ENCODE data around the gene VPS4A. TPM values are rescaled to one million over a fixed set of nuclear protein-coding genes. Genes with fewer than 3 reads are reported as not detected.

The VPS4A gene
- total and polyA plus RNA-seq, 4 donors, result 13.3 to 15.7 (median 14.5) TPM

DNA sequence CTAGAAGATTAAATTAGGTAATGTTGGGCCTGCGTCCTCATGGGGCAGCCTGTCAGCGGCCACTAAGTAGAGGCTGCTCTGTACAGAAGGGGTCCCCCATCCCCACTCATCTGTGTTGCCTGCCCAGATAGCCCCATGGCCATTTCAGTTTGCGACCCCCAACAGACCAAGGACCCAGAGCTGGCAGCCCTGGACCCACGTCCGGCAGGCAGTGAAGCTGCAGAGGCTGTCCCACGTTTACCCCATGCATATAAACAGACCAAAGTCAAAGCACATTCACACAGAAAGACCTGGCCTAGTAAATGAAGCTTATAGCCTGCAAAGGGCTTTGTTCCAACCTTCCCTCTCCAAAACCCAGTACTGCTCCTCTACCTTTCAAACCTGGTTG lies 14.6 kb downstream of the VPS4A start:
- peak overlapping the region; percentile 52 to 87 for H3K27ac ChIP-seq (ENCODE audit: low read depth in 1 of 2, low read length in 2 of 2)
- WGBS, result 62% methylated on average over 6 of the region's 6 CpGs
- H3K27me3 ChIP-seq (ENCODE audit: control insufficient read depth in 4 of 4, insufficient read depth in 4 of 4, low read length in 3 of 4), result no peaks in the 10 kb centered on the region
- H3K9ac ChIP-seq (ENCODE audit: low read depth in 1 of 2, low read length in 2 of 2), result no peak overlapping the region
- TF ChIP-seq TAF1 (conservative IDR thresholded peaks at IDR 0.05) (no peak), EGR1 (IDR thresholded peaks at IDR 0.05; ENCODE audit: low read depth in 2 of 2) (no peak), HNF4G (IDR thresholded peaks at IDR 0.05) (no peak), FOXA1 (IDR thresholded peaks at IDR 0.05) (no peak), RXRA (IDR thresholded peaks at IDR 0.05) (no peak), GABPA (IDR thresholded peaks at IDR 0.05 in 1 of 2, conservative IDR thresholded peaks at IDR 0.05 in 1 of 2) (no peak), HNF4A (conservative IDR thresholded peaks at IDR 0.05) (no peak)
- TF ChIP-seq, protein P1, sequence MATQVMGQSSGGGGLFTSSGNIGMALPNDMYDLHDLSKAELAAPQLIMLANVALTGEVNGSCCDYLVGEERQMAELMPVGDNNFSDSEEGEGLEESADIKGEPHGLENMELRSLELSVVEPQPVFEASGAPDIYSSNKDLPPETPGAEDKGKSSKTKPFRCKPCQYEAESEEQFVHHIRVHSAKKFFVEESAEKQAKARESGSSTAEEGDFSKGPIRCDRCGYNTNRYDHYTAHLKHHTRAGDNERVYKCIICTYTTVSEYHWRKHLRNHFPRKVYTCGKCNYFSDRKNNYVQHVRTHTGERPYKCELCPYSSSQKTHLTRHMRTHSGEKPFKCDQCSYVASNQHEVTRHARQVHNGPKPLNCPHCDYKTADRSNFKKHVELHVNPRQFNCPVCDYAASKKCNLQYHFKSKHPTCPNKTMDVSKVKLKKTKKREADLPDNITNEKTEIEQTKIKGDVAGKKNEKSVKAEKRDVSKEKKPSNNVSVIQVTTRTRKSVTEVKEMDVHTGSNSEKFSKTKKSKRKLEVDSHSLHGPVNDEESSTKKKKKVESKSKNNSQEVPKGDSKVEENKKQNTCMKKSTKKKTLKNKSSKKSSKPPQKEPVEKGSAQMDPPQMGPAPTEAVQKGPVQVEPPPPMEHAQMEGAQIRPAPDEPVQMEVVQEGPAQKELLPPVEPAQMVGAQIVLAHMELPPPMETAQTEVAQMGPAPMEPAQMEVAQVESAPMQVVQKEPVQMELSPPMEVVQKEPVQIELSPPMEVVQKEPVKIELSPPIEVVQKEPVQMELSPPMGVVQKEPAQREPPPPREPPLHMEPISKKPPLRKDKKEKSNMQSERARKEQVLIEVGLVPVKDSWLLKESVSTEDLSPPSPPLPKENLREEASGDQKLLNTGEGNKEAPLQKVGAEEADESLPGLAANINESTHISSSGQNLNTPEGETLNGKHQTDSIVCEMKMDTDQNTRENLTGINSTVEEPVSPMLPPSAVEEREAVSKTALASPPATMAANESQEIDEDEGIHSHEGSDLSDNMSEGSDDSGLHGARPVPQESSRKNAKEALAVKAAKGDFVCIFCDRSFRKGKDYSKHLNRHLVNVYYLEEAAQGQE (IDR thresholded peaks at IDR 0.05), result no peak
- no peaks in the 10 kb centered on the region for H3K9me3 ChIP-seq (ENCODE audit: control insufficient read depth in 4 of 4, low read length in 3 of 4)
- H3K4me1 ChIP-seq (ENCODE audit: control insufficient read depth in 4 of 4, insufficient read depth in 4 of 4, low read length in 3 of 4), result peaks cover 19 to 72% (median 58%) of the 10 kb centered on the region in 4 donors
- H3K36me3 ChIP-seq (ENCODE audit: control insufficient read depth in 4 of 4, insufficient read depth in 3 of 4, low read depth in 1 of 4, low read length in 3 of 4), result peaks cover 6 to 33% (median 19%) of the 10 kb centered on the region in 4 donors
- H3K4me3 ChIP-seq (ENCODE audit: low read depth in 1 of 3, low read length in 3 of 3), result no peak overlapping the region
- DNase-seq (ENCODE audit: low spot score), result no peak

DNA sequence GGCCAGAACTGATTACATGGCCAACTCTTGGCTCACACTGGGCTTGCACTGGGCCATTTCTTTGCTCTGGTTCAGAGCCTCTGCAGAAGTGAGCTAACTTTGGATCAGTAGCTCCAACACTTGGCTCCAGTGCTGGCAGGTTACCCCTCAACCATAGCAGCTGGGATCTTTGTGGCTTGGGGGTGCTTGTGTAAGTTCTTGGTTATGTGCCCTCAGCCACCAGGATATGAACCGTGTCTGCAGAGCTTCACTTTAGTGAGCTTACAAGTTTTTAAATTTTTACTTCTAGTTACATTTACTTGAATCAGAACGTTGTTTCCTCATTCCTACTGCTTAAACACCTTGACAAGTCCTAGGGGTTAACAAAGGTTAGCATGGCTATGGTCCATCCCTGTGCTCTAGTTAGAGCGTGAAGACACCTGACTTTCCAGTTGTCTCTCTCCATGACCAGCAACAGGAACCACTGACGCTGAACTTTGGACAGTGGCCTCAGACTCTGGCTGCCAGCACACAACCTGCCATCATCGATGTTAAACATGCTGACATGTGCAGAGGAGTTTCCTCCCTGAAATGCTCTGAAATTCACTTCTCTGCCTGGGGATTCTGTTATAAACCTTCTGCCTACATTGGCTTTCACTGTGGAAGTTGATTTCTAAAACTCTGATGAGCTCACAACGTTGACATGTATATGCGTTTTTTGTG lies 15.2 kb downstream of the VPS4A start:
- DNase-seq (ENCODE audit: low spot score), result no peak
- WGBS, result 22% methylated on average over 7 of the region's 7 CpGs
- Histone ChIP-seq H3K4me3 (ENCODE audit: low read depth in 1 of 3, low read length in 3 of 3) (peak overlapping the region in 1 of 3 donors; percentile 13), H3K9ac (ENCODE audit: low read depth in 1 of 2, low read length in 2 of 2) (peak overlapping the region in 1 of 2 donors; percentile 78), H3K4me1 (ENCODE audit: control insufficient read depth in 4 of 4, insufficient read depth in 4 of 4, low read length in 3 of 4) (peaks cover 22 to 76% (median 60%) of the 10 kb centered on the region in 4 donors), H3K9me3 (ENCODE audit: control insufficient read depth in 4 of 4, low read length in 3 of 4) (no peaks in the 10 kb centered on the region), H3K27ac (ENCODE audit: low read depth in 1 of 2, low read length in 2 of 2) (peak overlapping the region; percentile 52 to 87), H3K36me3 (ENCODE audit: control insufficient read depth in 4 of 4, insufficient read depth in 3 of 4, low read depth in 1 of 4, low read length in 3 of 4) (peaks cover 2 to 27% (median 15%) of the 10 kb centered on the region in 4 donors), H3K27me3 (ENCODE audit: control insufficient read depth in 4 of 4, insufficient read depth in 4 of 4, low read length in 3 of 4) (no peaks in the 10 kb centered on the region)
- TF ChIP-seq, protein P2, sequence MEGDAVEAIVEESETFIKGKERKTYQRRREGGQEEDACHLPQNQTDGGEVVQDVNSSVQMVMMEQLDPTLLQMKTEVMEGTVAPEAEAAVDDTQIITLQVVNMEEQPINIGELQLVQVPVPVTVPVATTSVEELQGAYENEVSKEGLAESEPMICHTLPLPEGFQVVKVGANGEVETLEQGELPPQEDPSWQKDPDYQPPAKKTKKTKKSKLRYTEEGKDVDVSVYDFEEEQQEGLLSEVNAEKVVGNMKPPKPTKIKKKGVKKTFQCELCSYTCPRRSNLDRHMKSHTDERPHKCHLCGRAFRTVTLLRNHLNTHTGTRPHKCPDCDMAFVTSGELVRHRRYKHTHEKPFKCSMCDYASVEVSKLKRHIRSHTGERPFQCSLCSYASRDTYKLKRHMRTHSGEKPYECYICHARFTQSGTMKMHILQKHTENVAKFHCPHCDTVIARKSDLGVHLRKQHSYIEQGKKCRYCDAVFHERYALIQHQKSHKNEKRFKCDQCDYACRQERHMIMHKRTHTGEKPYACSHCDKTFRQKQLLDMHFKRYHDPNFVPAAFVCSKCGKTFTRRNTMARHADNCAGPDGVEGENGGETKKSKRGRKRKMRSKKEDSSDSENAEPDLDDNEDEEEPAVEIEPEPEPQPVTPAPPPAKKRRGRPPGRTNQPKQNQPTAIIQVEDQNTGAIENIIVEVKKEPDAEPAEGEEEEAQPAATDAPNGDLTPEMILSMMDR (IDR thresholded peaks at IDR 0.05; ENCODE audit: low read depth, low read length, missing input control), result no peak
- TF ChIP-seq, protein P3, sequence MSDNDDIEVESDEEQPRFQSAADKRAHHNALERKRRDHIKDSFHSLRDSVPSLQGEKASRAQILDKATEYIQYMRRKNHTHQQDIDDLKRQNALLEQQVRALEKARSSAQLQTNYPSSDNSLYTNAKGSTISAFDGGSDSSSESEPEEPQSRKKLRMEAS (IDR thresholded peaks at IDR 0.05), result peak; percentile 93
- TF ChIP-seq HNF4G (IDR thresholded peaks at IDR 0.05), result peak; percentile 98
- peak; percentile 94 to 95 for TF ChIP-seq RXRA (IDR thresholded peaks at IDR 0.05)
- peak; percentile 42 for TF ChIP-seq FOXA2 (IDR thresholded peaks at IDR 0.05)
- peak in 1 of 2 donors; percentile 25 for TF ChIP-seq EGR1 (IDR thresholded peaks at IDR 0.05; ENCODE audit: low read depth in 2 of 2)
- TF ChIP-seq, protein P1 (IDR thresholded peaks at IDR 0.05), result peak; percentile 86
- TF ChIP-seq, protein P4, sequence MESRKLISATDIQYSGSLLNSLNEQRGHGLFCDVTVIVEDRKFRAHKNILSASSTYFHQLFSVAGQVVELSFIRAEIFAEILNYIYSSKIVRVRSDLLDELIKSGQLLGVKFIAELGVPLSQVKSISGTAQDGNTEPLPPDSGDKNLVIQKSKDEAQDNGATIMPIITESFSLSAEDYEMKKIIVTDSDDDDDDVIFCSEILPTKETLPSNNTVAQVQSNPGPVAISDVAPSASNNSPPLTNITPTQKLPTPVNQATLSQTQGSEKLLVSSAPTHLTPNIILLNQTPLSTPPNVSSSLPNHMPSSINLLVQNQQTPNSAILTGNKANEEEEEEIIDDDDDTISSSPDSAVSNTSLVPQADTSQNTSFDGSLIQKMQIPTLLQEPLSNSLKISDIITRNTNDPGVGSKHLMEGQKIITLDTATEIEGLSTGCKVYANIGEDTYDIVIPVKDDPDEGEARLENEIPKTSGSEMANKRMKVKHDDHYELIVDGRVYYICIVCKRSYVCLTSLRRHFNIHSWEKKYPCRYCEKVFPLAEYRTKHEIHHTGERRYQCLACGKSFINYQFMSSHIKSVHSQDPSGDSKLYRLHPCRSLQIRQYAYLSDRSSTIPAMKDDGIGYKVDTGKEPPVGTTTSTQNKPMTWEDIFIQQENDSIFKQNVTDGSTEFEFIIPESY (IDR thresholded peaks at IDR 0.05), result peak; percentile 74
- TF ChIP-seq NR2F2 (IDR thresholded peaks at IDR 0.05), result peak; percentile 26
- TF ChIP-seq TAF1 (conservative IDR thresholded peaks at IDR 0.05), result no peak
- peak; percentile 13 to 71 for TF ChIP-seq GABPA (IDR thresholded peaks at IDR 0.05 in 1 of 2, conservative IDR thresholded peaks at IDR 0.05 in 1 of 2)
- peak; percentile 94 for TF ChIP-seq YY1 (IDR thresholded peaks at IDR 0.05)
- peak; percentile 45 to 48 for TF ChIP-seq RAD21 (IDR thresholded peaks at IDR 0.05)
- peak; percentile 99 for TF ChIP-seq HNF4A (conservative IDR thresholded peaks at IDR 0.05)
- no peak for TF ChIP-seq ATF3 (IDR thresholded peaks at IDR 0.05)
- TF ChIP-seq JUND (IDR thresholded peaks at IDR 0.05), result peak; percentile 68 to 72
- peak; percentile 99 for TF ChIP-seq SP1 (IDR thresholded peaks at IDR 0.05)
- TF ChIP-seq FOXA1 (IDR thresholded peaks at IDR 0.05), result peak; percentile 72

Measured in liver (tissue), 9 donors.